Measurements from ENCODE around the gene ANK3. TPM values are rescaled to one million over a fixed set of nuclear protein-coding genes. Genes with fewer than 3 reads are reported as not detected.

The ANK3 gene
- total RNA-seq, 1 donor from 2014 or later: 35.1 TPM

DNA sequence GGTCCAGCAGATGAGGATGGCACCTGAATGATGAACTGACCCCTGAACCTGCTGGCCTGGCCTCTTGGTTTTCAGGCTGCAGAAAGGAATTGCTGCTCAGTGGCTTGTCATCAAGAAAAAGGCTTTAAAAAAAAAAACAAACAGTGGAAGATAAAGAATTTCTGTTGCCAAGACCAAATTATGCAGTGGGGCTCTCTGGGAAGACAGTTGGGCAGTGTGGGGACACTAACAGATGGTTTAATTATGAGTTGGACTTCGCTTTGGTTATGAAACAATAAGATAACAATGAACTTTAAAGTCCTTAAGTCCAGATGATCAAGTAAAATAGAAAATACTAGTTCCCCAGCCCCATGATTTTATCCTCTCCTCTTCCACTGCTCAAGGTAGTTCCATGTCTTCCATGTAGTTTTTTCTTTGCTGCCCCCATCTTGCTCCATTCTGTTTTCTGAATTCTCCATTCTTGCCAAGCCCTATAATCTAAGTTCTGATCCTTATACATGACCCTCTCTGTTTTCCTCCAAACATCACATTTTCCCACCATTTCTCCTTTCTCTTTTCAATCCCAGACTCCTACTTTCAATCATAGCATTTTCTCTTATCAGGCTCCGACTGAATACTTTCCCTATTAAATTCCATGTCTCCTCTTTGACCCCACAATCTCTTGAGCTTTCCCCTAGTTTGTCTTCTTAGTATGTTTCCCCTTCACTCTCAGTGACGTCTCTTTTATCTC, 52.6 kb downstream of the ANK3 start:
- no peak overlapping the region for H3K27ac Mint-ChIP-seq (ENCODE audit: unreplicated experiment)
- H3K4me3 Mint-ChIP-seq (ENCODE audit: unreplicated experiment): no peak overlapping the region
- no peaks in the 10 kb centered on the region for H3K27me3 Mint-ChIP-seq (ENCODE audit: low read depth)
- H3K9me3 Mint-ChIP-seq (ENCODE audit: low read depth): no peaks in the 10 kb centered on the region
- no peaks in the 10 kb centered on the region for H3K36me3 Mint-ChIP-seq (ENCODE audit: low read depth)
- peaks cover 49% of the 10 kb centered on the region for H3K4me1 Mint-ChIP-seq (ENCODE audit: low read depth)
- TF ChIP-seq, protein P1, sequence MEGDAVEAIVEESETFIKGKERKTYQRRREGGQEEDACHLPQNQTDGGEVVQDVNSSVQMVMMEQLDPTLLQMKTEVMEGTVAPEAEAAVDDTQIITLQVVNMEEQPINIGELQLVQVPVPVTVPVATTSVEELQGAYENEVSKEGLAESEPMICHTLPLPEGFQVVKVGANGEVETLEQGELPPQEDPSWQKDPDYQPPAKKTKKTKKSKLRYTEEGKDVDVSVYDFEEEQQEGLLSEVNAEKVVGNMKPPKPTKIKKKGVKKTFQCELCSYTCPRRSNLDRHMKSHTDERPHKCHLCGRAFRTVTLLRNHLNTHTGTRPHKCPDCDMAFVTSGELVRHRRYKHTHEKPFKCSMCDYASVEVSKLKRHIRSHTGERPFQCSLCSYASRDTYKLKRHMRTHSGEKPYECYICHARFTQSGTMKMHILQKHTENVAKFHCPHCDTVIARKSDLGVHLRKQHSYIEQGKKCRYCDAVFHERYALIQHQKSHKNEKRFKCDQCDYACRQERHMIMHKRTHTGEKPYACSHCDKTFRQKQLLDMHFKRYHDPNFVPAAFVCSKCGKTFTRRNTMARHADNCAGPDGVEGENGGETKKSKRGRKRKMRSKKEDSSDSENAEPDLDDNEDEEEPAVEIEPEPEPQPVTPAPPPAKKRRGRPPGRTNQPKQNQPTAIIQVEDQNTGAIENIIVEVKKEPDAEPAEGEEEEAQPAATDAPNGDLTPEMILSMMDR (IDR thresholded peaks at IDR 0.05): no peak
- no peak for DNase-seq (ENCODE audit: low spot score)

DNA sequence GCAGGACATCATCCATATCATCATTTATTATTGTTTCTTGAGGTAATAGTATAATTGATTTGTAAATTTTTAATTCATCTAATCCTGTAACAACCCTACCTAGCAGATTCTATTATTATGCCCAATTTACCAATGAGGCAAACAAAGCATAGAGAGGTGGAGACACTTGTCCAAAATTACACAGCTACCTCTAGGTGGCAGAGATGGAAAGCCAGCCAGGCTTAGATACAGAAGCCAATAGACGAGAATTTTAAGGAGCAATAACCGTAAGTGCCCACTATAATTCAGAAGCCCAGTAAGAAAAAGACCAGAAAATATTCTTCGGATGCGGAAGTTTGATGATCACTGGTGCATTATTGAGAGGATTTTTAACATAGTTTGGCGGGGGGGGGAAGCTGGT, 54.0 kb downstream of the ANK3 start:
- DNase-seq (ENCODE audit: low spot score): no peak
- H3K27me3 Mint-ChIP-seq (ENCODE audit: low read depth): no peaks in the 10 kb centered on the region
- no peaks in the 10 kb centered on the region for H3K9me3 Mint-ChIP-seq (ENCODE audit: low read depth)
- no peak overlapping the region for H3K4me3 Mint-ChIP-seq (ENCODE audit: unreplicated experiment)
- peaks cover 39% of the 10 kb centered on the region for H3K4me1 Mint-ChIP-seq (ENCODE audit: low read depth)
- H3K36me3 Mint-ChIP-seq (ENCODE audit: low read depth): no peaks in the 10 kb centered on the region
- TF ChIP-seq, protein P1 (IDR thresholded peaks at IDR 0.05): peak; percentile 55
- H3K27ac Mint-ChIP-seq (ENCODE audit: unreplicated experiment): no peak overlapping the region

DNA sequence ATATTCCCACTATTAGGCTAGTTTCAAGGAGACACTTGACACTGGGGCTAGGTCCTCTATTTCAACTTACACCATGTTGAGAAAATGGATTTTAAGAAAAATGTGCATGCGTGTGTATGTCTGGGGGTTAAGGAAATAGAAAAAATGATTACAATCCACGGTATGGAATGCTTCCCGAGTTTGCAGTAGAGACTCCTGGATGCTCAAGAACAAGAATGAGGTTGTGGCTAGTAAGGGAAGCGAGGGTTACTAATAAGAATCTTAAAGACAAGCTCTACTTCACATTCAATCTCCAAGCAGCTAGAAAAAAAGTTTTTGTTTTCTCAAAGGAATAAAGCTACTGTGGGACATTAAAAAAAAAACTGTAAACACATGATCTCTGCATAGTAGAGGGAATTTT, 54.7 kb downstream of the ANK3 start:
- TF ChIP-seq, protein P1 (IDR thresholded peaks at IDR 0.05): no peak
- H3K4me3 Mint-ChIP-seq (ENCODE audit: unreplicated experiment): no peak overlapping the region
- peaks cover 1% of the 10 kb centered on the region for H3K36me3 Mint-ChIP-seq (ENCODE audit: low read depth)
- peak overlapping the region; percentile 76 for H3K27ac Mint-ChIP-seq (ENCODE audit: unreplicated experiment)
- H3K4me1 Mint-ChIP-seq (ENCODE audit: low read depth): peaks cover 39% of the 10 kb centered on the region
- no peak for DNase-seq (ENCODE audit: low spot score)
- no peaks in the 10 kb centered on the region for H3K9me3 Mint-ChIP-seq (ENCODE audit: low read depth)
- H3K27me3 Mint-ChIP-seq (ENCODE audit: low read depth): no peaks in the 10 kb centered on the region

DNA sequence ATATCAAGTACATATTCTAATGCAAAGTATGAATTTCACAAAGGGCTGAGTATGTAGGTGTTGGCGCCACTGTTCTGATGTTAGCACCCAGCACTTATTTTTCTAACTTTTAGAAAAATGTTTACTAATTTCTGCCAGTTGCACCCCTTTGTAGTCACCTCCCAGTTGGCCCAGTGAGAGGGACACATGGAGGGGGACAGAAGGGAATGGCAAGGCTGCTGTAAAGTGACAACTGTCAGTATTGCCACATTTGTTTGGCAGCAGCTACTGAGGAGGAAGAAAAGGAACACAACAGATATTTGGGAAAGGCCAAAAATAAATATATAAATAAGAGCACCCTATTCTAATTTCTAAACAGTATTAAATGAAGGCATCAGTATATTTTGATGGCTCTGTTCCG, 57.3 kb downstream of the ANK3 start:
- H3K9me3 Mint-ChIP-seq (ENCODE audit: low read depth): peaks cover 11% of the 10 kb centered on the region
- H3K36me3 Mint-ChIP-seq (ENCODE audit: low read depth): peaks cover 3% of the 10 kb centered on the region
- no peaks in the 10 kb centered on the region for H3K27me3 Mint-ChIP-seq (ENCODE audit: low read depth)
- H3K4me3 Mint-ChIP-seq (ENCODE audit: unreplicated experiment): no peak overlapping the region
- DNase-seq (ENCODE audit: low spot score): no peak
- H3K4me1 Mint-ChIP-seq (ENCODE audit: low read depth): peaks cover 29% of the 10 kb centered on the region
- H3K27ac Mint-ChIP-seq (ENCODE audit: unreplicated experiment): no peak overlapping the region
- TF ChIP-seq, protein P1 (IDR thresholded peaks at IDR 0.05): no peak

DNA sequence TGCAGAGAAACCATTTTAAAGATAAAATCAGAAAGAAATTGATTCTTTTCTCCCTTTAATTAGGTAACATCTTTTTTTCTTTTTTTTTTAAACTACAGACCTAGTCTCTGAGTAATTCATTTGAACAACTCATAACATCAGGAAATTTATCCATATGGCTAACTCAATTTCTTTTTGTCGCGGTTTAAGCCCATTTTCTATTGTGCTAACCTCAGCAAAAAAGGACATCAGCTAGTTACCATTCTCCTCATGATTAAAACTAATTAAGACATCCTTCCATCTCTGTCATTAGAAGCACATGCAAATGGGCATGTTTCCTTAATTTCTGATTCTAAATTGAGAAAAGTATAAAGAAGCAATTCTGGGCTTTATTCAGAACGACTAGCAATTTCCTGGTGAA, 57.8 kb downstream of the ANK3 start:
- DNase-seq (ENCODE audit: low spot score): no peak
- peaks cover 11% of the 10 kb centered on the region for H3K9me3 Mint-ChIP-seq (ENCODE audit: low read depth)

More for the DNA sequence above, 57.8 kb downstream of the ANK3 start:
- H3K27me3 Mint-ChIP-seq (ENCODE audit: low read depth): no peaks in the 10 kb centered on the region
- H3K4me1 Mint-ChIP-seq (ENCODE audit: low read depth): peaks cover 24% of the 10 kb centered on the region
- peaks cover 3% of the 10 kb centered on the region for H3K36me3 Mint-ChIP-seq (ENCODE audit: low read depth)
- H3K27ac Mint-ChIP-seq (ENCODE audit: unreplicated experiment): no peak overlapping the region
- TF ChIP-seq, protein P1 (IDR thresholded peaks at IDR 0.05): no peak
- H3K4me3 Mint-ChIP-seq (ENCODE audit: unreplicated experiment): no peak overlapping the region
